DMS79 (cell line): ENCODE results near the gene SUDS3.
A peak's percentile ranks its signal among the peaks of the same experiment; 100 is the strongest.
"Not testable (repeated sequence)": the region's sequence is repeated elsewhere in the genome, so short reads cannot be mapped to it uniquely, and the experiment has no call there.

Source experiments
- DNase-seq: peaks from one replicate; lab custom pipeline; 2025; lab: John Stamatoyannopoulos, UW

Gene SUDS3

GRCh38 chr12:118397708-118398440, 21.5 kb downstream of the SUDS3 start:
- DNase-seq = no peak

DNA sequence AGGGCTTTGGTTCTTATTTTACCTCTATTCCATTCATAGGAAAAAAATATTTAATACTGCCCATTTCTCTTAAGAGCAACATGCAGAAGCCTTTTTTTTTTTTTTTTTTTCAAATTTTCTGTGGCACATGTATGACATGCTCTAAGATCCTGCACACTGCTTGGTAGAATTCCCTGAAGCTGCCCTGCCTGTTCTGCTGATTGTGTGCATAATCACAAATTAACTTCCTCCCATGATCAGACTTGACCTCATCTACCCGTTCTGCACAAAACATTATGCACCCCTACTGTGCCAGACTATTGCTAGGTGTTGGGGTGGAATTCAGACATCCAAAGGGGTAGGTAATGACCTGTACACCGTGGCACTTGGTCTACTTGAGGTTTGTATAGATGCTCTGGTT, 22.2 kb downstream of the SUDS3 start:
- no peak for DNase-seq

DNA sequence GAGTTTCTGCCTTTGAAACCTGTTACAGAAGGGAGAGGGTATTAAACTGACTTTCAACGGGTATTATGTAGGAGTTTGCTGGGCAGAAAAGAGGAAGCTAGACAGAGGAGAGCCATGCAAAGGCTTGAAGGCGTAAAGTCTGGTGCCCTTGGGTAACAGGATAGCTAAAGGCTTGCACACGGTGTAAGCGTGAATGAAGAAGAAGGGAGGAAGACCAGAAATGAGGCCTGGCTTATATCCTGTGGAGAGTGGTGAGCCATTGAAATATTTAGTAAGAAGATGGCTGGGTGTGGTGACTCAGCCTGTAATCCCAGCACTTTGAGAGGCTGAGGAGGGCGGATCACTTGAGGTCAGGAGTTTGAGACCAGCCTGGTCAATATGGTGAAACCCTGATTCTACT, 22.6 kb downstream of the SUDS3 start:
- DNase-seq = no peak

- DNase-seq = no peak
Observed at GRCh38 chr12:118402251-118402650, 25.9 kb downstream of the SUDS3 start.

DNA sequence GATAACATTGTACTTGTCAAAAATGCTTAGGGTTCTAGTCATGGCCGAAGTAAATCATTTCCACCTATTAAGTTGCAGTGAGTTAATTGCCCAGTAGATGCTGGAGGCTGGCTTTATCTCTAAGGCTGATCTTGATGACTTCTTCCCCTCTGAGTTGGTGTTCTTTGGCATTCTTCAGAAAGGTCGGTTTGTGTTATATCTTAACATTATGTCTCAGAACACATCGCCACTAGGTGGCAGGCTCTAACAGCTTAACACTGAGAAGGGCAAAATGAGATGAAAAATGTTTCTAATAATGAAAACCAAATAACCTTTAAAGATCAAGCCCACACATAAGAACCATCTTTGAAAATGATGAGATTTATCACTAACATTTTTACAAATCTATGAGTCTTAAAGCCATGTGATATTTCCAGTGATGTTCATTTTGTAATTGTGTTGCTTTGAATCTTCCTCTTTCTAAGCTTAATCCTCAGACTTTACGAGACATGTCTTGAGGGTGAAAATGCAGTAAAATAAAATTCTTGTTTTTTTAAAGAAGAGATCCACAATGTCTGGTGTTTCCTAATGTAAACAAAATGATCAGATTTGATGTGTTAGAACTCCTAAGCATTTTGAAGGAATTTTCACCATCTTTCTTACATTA, 28.6 kb downstream of the SUDS3 start:
- DNase-seq = peak; percentile 32

DNA sequence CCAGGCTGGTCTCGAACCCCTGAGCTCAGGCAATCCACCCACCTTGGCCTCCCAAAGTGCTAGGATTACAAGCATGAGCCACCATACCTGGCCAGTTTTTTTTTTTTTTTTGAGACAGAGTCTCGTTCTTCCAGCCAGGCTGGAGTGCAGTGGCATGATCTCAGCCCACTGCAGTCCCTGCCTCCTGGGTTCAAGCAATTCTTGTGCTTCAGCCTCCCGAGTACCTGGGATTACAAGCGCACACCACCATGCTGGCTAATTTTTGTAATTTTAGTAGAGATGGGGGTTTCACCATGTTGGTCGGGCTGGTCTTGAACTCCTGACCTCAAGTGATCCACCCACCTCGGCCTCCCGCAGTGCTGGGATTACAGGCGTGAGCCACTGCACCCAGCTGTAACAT, 31.9 kb downstream of the SUDS3 start:
- not testable (repeated sequence) for DNase-seq

- no peak for DNase-seq
Observed at GRCh38 chr12:118409834-118410233, 33.5 kb downstream of the SUDS3 start.

GRCh38 chr12:118417942-118418341, 41.6 kb downstream of the SUDS3 start:
- no peak for DNase-seq

DNA sequence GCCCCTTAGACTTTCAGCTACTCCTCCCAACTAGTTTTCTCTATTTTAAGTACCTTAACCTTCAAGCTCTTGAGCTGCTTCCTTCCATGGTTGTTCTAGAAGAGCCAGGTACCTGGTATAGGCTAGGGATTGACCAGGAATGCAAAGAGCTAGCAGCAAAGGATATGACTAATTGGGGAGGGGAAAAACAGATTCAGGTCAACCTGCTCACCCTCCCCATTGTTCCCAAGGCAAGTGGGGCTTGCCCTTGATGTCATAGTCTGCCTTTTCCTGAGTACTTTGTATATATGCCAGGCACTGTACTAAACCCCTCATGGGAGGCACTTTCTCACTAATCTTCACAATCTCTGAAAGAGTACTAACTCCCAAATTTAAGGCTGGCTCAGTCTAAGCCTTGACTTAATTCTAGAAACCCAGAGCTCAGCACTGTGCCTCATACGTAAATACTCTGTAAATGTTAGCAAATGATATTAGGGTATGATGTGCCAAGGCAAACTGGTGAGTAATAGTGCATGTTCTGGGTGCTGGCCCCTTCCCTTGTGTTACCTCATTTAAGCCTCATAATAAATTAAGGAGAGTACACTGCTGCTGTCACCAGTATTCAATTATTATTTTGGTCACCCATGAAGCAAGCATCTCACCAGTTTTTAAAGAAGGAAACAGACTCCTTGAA, 42.2 kb downstream of the SUDS3 start:
- DNase-seq = no peak

DNA sequence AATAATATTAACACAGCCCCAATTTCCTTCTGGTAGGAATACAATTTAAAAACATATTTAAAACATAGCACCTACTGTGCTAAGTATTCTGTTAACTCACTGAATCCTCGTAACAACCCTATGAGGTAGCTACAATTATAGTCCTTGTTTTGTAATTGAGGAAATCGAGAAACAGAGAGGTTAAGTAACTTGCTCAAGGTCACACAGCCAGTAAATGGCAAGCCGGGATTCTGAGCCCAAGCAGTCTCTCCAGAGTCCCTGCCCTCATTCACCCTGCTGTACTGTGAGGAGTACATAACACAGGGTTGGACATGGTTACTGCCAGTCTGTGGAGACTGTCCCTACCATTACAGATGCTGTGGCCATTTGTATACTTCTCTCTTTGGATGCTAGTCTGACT, 44.3 kb downstream of the SUDS3 start:
- no peak for DNase-seq

DNA sequence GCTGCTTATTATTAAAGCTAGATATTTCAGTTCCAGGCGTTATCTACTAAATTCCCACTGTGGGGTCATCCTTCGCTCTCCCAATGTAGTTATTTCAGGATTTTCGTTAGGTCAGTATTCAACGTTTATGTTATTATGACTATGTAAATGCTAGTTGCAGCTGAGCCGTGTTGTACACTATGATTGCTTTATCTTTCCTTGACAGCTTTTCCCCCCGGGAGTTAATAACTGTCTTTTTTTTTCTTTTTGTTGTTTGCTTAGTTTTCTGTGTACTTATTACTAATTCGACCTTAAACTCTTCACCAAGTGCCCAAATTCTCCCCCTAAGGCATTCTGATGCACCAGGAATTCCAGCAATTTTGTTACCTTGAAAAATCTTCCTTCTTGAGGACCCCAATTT, 48.5 kb downstream of the SUDS3 start:
- no peak for DNase-seq

- no peak for DNase-seq
Observed at GRCh38 chr12:118425364-118425763, 49.0 kb downstream of the SUDS3 start.

- no peak for DNase-seq
Observed at GRCh38 chr12:118427819-118428218, 51.5 kb downstream of the SUDS3 start.

DNA sequence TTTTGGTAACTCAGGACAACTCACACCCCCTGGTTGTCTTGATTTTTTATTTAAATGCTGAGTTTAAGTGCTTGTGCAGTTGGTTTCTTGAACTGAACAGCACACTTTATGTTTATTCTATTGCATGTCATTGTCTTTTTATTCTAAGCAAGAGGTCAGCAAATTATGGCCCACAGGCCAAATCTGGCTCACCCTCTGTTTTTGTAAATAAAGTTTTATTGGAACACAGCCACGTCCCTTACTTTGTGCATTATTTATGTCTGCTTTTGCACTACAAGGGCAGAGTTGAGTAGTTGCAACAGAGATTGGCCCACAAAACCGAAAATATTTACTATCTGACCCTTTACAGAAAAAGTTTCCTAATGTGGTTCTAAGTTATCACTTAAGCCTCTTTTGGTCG, 52.3 kb downstream of the SUDS3 start:
- DNase-seq = no peak

- peak; percentile 92 for DNase-seq
Observed at GRCh38 chr12:118429688-118430383, 53.5 kb downstream of the SUDS3 start.

DNA sequence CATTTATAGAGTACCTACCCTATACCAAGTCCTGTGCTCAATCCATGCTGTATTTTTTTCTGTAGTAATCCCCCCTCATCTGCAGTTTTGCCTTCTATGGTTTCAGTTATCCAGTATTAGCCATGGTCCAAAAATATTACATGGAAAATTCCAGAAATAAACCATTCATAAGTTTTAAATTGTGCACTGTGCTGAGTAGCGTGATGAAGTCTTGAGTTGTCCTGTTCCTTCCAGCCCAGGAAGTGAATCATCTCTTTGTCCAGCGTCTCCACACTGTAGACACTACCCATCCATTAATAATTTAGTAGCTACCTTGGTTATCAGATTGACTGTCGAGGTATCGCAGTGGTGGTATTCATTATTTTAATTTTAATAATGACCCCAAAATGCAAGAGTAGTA, 54.2 kb downstream of the SUDS3 start:
- DNase-seq = no peak

DNA sequence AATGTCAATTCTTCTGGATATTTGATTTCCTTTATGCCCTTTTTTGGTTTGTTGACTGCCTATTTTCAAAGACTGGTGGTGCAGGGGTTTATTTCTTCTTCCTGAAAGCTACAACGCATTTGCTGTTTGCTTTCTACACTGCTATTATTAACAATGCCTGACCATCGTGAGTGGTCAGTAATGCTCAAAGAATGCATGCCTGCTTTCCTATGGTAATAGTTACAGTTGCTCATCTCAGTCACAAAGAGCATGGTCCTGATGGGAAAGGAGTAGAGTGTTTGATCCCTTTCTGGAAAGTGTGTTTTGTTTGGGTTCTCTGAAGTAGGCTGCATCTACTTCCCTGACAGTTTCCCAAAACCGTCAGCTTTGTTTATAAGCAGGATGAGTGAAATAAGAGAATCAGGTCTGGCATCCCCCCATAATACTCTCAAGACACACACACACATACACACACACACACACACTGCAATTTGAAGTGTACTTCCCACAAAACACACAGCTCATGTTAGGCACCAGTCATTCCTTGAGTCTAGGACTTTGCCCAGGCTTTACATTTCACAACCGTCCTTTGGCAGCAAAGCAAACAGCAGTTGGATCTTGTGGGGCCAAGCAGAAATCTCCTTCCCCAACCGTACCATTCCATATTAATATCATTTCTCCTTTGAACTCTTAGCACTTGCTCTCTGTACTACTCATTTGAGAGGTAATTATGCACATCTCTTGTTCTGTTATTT, 56.6 kb downstream of the SUDS3 start:
- DNase-seq = no peak

- no peak for DNase-seq
Observed at GRCh38 chr12:118436002-118436730, 59.8 kb downstream of the SUDS3 start.

- no peak for DNase-seq
Observed at GRCh38 chr12:118436986-118437385, 60.6 kb downstream of the SUDS3 start.

- no peak for DNase-seq
Observed at GRCh38 chr12:118439068-118439467, 62.7 kb downstream of the SUDS3 start.

GRCh38 chr12:118446247-118446646, 69.9 kb downstream of the SUDS3 start:
- no peak for DNase-seq
